AG20443 (cell line): Measurements from ENCODE around the gene STRA6.
A peak's percentile ranks its signal among the peaks of the same experiment; 100 is the strongest.

Experiments used
- DNase-seq: peaks from one replicate; pipeline ENCODE4 v3.0.0; 2012; ENCODE audit warnings: low spot score, mixed read lengths

STRA6 gene

GRCh38 chr15:74207652-74208440 is 5.3 kb upstream of the STRA6 start:
- no peak for DNase-seq

GRCh38 chr15:74206801-74207281 is 4.3 kb upstream of the STRA6 start:
- DNase-seq, result no peak

- no peak for DNase-seq
Measured at GRCh38 chr15:74205582-74205947, 3.0 kb upstream of the STRA6 start.

- no peak for DNase-seq
Measured at GRCh38 chr15:74203914-74204431, 1.4 kb upstream of the STRA6 start.

- DNase-seq, result no peak
Measured at GRCh38 chr15:74201710-74202420, 722 bp downstream of the STRA6 start.

GRCh38 chr15:74200871-74201419 is 1.6 kb downstream of the STRA6 start:
- peak; percentile 45 for DNase-seq

GRCh38 chr15:74200412-74200815 is 2.2 kb downstream of the STRA6 start:
- DNase-seq, result peak; percentile 76

GRCh38 chr15:74199297-74199652 is 3.3 kb downstream of the STRA6 start:
- no peak for DNase-seq

- no peak for DNase-seq
Measured at GRCh38 chr15:74197176-74197965, 5.2 kb downstream of the STRA6 start.

- DNase-seq, result peak; percentile 87
Measured at GRCh38 chr15:74196175-74196574, 6.4 kb downstream of the STRA6 start.

GRCh38 chr15:74194572-74195559 is 7.7 kb downstream of the STRA6 start:
- no peak for DNase-seq

- DNase-seq, result no peak
Measured at GRCh38 chr15:74193905-74194304, 8.7 kb downstream of the STRA6 start.

- peak; percentile 75 for DNase-seq
Measured at GRCh38 chr15:74193299-74193718, 9.3 kb downstream of the STRA6 start.

- no peak for DNase-seq
Measured at GRCh38 chr15:74192751-74193150, 9.8 kb downstream of the STRA6 start.

GRCh38 chr15:74191798-74192197 is 10.8 kb downstream of the STRA6 start:
- no peak for DNase-seq

GRCh38 chr15:74188216-74188615 is 14.4 kb downstream of the STRA6 start:
- DNase-seq, result no peak

GRCh38 chr15:74185710-74186348 is 16.8 kb downstream of the STRA6 start:
- DNase-seq, result no peak

GRCh38 chr15:74184582-74185091 is 17.9 kb downstream of the STRA6 start:
- DNase-seq, result no peak

- no peak for DNase-seq
Measured at GRCh38 chr15:74182131-74182530, 20.5 kb downstream of the STRA6 start.
